ENCODE measurements around the gene ZFAND3. TPM values are rescaled to one million over a fixed set of nuclear protein-coding genes. Genes with fewer than 3 reads are reported as not detected.

ZFAND3 gene
- total and polyA plus RNA-seq, 10 of the 15 experiments (the other 5 are each of a cell fraction or from before 2014, with no cell fraction given): 0.90 to 34.4 (median 16.3) TPM

GRCh38 chr6:37920667-37921066 is 101.1 kb downstream of the ZFAND3 start:
- H3K79me2 ChIP-seq (ENCODE audit: control insufficient read depth, insufficient read depth, low read length): peaks cover 37% of the 10 kb centered on the region
- FAIRE-seq (no peak), ATAC-seq (no peak)

More at GRCh38 chr6:37920667-37921066, 101.1 kb downstream of the ZFAND3 start:
- 0 out of 2 replicates have a peak, but pooled peaks cover 9% of the 10 kb centered on the region for H3K4me1 ChIP-seq (ENCODE audit: control insufficient read depth, insufficient read depth, low read length)
- WGBS (ENCODE audit: insufficient coverage, insufficient replicate concordance, low lambda C conversion rate, missing lambda C conversion rate): 65% methylated on average over 2 of the region's 2 CpGs
- H3K4me2 ChIP-seq (ENCODE audit: control insufficient read depth, insufficient read depth): no peak overlapping the region
- no peak overlapping the region for H3K9ac ChIP-seq (ENCODE audit: control insufficient read depth, insufficient read depth, low read length)
- ChIA-PET POLR2A (interaction anchor here (1.1 kb wide), 1 partner anchor 579 kb away, joined by 8 read pairs; no protein-coding TSS in a partner anchor), SMC1A (ENCODE audit: uncharacterized antibody, unreplicated experiment) (no interaction called here), RAD21 (ENCODE audit: unreplicated experiment) (no interaction called here), CTCF (interaction anchor here (0.7 kb wide), 1 partner anchor 340 kb away, joined by 3 read pairs; no protein-coding TSS in a partner anchor)
- H3K36me3 ChIP-seq (ENCODE audit: control insufficient read depth in 2 of 2, insufficient read depth in 2 of 2, low read length in 1 of 2): no peaks in the 10 kb centered on the region; a peak in 1 of 4 replicates
- TF ChIP-seq ZNF207 (IDR thresholded peaks at IDR 0.05; ENCODE audit: borderline replicate concordance): no peak
- no peak for TF ChIP-seq IRF5 (IDR thresholded peaks at IDR 0.05; ENCODE audit: borderline replicate concordance)
- no peak for TF ChIP-seq MYC (IDR thresholded peaks at IDR 0.05; ENCODE audit: insufficient read depth, insufficient read length, insufficient replicate concordance, low read length, severe bottlenecking)
- no peak for TF ChIP-seq RELA (IDR thresholded peaks at IDR 0.05; ENCODE audit: borderline replicate concordance, partially characterized antibody)
- H3K27me3 ChIP-seq (replicated peaks in 1 of 2; ENCODE audit: control insufficient read depth in 2 of 2, insufficient read depth in 2 of 2, low read length in 1 of 2): no peaks in the 10 kb centered on the region
- no peaks in the 10 kb centered on the region for H3K9me3 ChIP-seq (replicated peaks; ENCODE audit: control insufficient read depth, insufficient read depth, low read length)
- H3K4me3 ChIP-seq: no peak overlapping the region
- no TSS peak for BruUV-seq (replicated peaks)
- no peak overlapping the region for H2AFZ ChIP-seq (ENCODE audit: control insufficient read depth, low read depth, low read length)
- H3K27ac ChIP-seq (ENCODE audit: control insufficient read depth, insufficient read depth): no peak overlapping the region
- intact Hi-C loops (cut with micrococcal nuclease; ENCODE audit: unreplicated experiment) (no loop called here), in situ Hi-C loops (cut with MboI) (no loop called here)
- H4K20me1 ChIP-seq (ENCODE audit: control insufficient read depth, insufficient read depth): 0 out of 2 replicates have a peak, but pooled peaks cover 5% of the 10 kb centered on the region
- no peak for DNase-seq (ENCODE audit: low read depth, low spot score)
